ENCODE results near the gene MS4A6A.

GRCh38 chr11:60143768-60144167 is 39.1 kb downstream of the MS4A6A start:
- TF ChIP-seq, protein P1, sequence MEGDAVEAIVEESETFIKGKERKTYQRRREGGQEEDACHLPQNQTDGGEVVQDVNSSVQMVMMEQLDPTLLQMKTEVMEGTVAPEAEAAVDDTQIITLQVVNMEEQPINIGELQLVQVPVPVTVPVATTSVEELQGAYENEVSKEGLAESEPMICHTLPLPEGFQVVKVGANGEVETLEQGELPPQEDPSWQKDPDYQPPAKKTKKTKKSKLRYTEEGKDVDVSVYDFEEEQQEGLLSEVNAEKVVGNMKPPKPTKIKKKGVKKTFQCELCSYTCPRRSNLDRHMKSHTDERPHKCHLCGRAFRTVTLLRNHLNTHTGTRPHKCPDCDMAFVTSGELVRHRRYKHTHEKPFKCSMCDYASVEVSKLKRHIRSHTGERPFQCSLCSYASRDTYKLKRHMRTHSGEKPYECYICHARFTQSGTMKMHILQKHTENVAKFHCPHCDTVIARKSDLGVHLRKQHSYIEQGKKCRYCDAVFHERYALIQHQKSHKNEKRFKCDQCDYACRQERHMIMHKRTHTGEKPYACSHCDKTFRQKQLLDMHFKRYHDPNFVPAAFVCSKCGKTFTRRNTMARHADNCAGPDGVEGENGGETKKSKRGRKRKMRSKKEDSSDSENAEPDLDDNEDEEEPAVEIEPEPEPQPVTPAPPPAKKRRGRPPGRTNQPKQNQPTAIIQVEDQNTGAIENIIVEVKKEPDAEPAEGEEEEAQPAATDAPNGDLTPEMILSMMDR (IDR thresholded peaks at IDR 0.05), result no peak
- TF ChIP-seq POLR2AphosphoS5 (IDR thresholded peaks at IDR 0.05), result no peak
- TF ChIP-seq POLR2A (IDR thresholded peaks at IDR 0.05), result no peak
